Gastroesophageal sphincter (tissue), 4 donors: ENCODE results near the gene ATP6V0A1. TPM values are rescaled to one million over a fixed set of nuclear protein-coding genes. Genes with fewer than 3 reads are reported as not detected.

Source experiments
- ATAC-seq: fragments of 150-250 bp; one replicate; pipeline ENCODE4 v1.9.1; 2016; ENCODE audit warnings: mild to moderate bottlenecking, moderate library complexity
- H3K27ac ChIP-seq, 4 donors: fragments of 200-600 bp; sonication (generic) in 3 of 4; 1 replicate in 3 of 4; 2 replicates in 1 of 4; pipeline ENCODE4 v1.5.1; 2016 to 2019
- H3K27me3 ChIP-seq: fragments of 200-600 bp; sonication (generic); one replicate; pipeline ENCODE4 v1.5.1; 2019
- H3K36me3 ChIP-seq, 2 donors: fragments of 200-600 bp; sonication (generic); one replicate each; pipeline ENCODE4 v1.5.1; 2019; ENCODE audit warnings: control low read depth in 1 of 2
- H3K4me1 ChIP-seq, 3 donors: fragments of 200-600 bp; sonication (generic); 1 replicate in 2 of 3; 2 replicates in 1 of 3; pipeline ENCODE4 v1.5.1; 2016 to 2019; ENCODE audit warnings: control low read depth in 2 of 3
- H3K4me3 ChIP-seq, 2 donors: fragments of 200-600 bp; sonication (generic); one replicate each; pipeline ENCODE4 v1.5.1; 2019; ENCODE audit warnings: mild to moderate bottlenecking in 1 of 2, moderate library complexity in 1 of 2
- H3K9me3 ChIP-seq, 3 donors: fragments of 200-600 bp; sonication (generic); one replicate each; pipeline ENCODE4 v1.5.1; 2017 to 2019; ENCODE audit warnings: control low read depth in 2 of 3
- CTCF ChIP-seq, 4 experiments: fragments of 200-600 bp in 2 of 4; fragments of 450-650 bp in 2 of 4; sonication (generic) in 1 of 4; IDR thresholded peaks; one replicate each; pipeline ENCODE4 v1.5.1; 2017 to 2019; ENCODE audit warnings: antibody characterized with exemption in 4 of 4, mild to moderate bottlenecking in 2 of 4, moderate library complexity in 2 of 4
- EP300 ChIP-seq: sonication (generic); formaldehyde crosslinking; IDR thresholded peaks from one replicate; pipeline ENCODE4 v1.6.1; 2017; ENCODE audit warnings: antibody characterized with exemption, mild to moderate bottlenecking
- POLR2A ChIP-seq, 2 donors: fragments of 450-650 bp; IDR thresholded peaks; one replicate each; pipeline ENCODE4 v1.6.1; 2017; ENCODE audit warnings: antibody characterized with exemption in 2 of 2, mild to moderate bottlenecking in 2 of 2, moderate library complexity in 1 of 2
- POLR2AphosphoS5 ChIP-seq: sonication (generic); formaldehyde crosslinking; IDR thresholded peaks from one replicate; pipeline ENCODE4 v1.6.1; 2017; ENCODE audit warnings: antibody characterized with exemption
- WGBS, 2 donors: methylation state at CpG; one replicate each; pipeline ENCODE4 v1.1.5; 2018; ENCODE audit warnings: low coverage in 1 of 2; 5-methylcytosine and 5-hydroxymethylcytosine counted together
- total RNA-seq, 4 donors: library from RNA; depleted of rRNA; stranded (reverse); fragments of >200 nt; gene quantifications; one replicate each; pipeline ENCODE4 v1.1.0, GENCODE V29; 2016

Gene ATP6V0A1
- total RNA-seq, 4 donors from 2014 or later, result 47.5 to 84.5 (median 65.4) TPM

- Histone ChIP-seq H3K4me1 (peaks cover 0 to 60% (median 13%) of the 10 kb centered on the region in 3 donors), H3K27me3 (no peaks in the 10 kb centered on the region), H3K9me3 (no peaks in the 10 kb centered on the region), H3K36me3 (no peaks in the 10 kb centered on the region), H3K27ac (peak overlapping the region; percentile 54 to 93 (median 88)), H3K4me3 (peak overlapping the region; percentile 39 to 62)
- ATAC-seq, result peak; percentile 38
- WGBS, 2 donors, result 7% methylated on average over 15 of the region's 60 CpGs; no CpG with 5 or more reads in 1 of the 2 donors
- TF ChIP-seq EP300 (no peak), CTCF (IDR thresholded peaks at IDR 0.05) (peak in 3 of 4 experiments; percentile 64 to 84 (median 79)), POLR2AphosphoS5 (peak; percentile 55), POLR2A (IDR thresholded peaks at IDR 0.05) (peak; percentile 35 to 49)
Measured at GRCh38 chr17:42531455-42532354, 73.0 kb downstream of the ATP6V0A1 start.

- H3K9me3 ChIP-seq, result no peaks in the 10 kb centered on the region
- H3K4me3 ChIP-seq, result peak overlapping the region; percentile 29 to 83
- no peak for TF ChIP-seq CTCF (IDR thresholded peaks at IDR 0.05)
- TF ChIP-seq POLR2A (IDR thresholded peaks at IDR 0.05), result no peak
- TF ChIP-seq POLR2AphosphoS5, result no peak
- no peak for TF ChIP-seq EP300
- no peak for ATAC-seq
- H3K36me3 ChIP-seq, result peaks cover 0 to 24% of the 10 kb centered on the region in 2 donors
- 33 to 48% methylated on average over 17 to 20 of the region's 26 CpGs for WGBS, 2 donors
- H3K4me1 ChIP-seq, result peaks cover 0 to 55% (median 13%) of the 10 kb centered on the region in 3 donors
- H3K27ac ChIP-seq, result peak overlapping the region; percentile 82 to 99 (median 95)
- H3K27me3 ChIP-seq, result no peaks in the 10 kb centered on the region
Measured at GRCh38 chr17:42535155-42536047, 76.7 kb downstream of the ATP6V0A1 start.

- TF ChIP-seq CTCF (IDR thresholded peaks at IDR 0.05) (peak in 1 of 4 experiments; percentile 2), POLR2AphosphoS5 (peak; percentile 84), POLR2A (IDR thresholded peaks at IDR 0.05) (peak in 1 of 2 donors; percentile 56), EP300 (no peak)
- H3K4me3 ChIP-seq, result peak within 1 kb of the TSS; percentile 29 to 83
- WGBS, 2 donors, result no CpG with 5 or more reads among the region's 40 CpGs
- peak; percentile 95 for ATAC-seq
- peak within 1 kb of the TSS; percentile 82 to 99 (median 95) for H3K27ac ChIP-seq
- peaks cover 0 to 49% (median 13%) of the 10 kb centered on the region in 3 donors for H3K4me1 ChIP-seq
- H3K36me3 ChIP-seq, result peaks cover 0 to 30% of the 10 kb centered on the region in 2 donors
- no peaks in the 10 kb centered on the region for H3K9me3 ChIP-seq
- no peaks in the 10 kb centered on the region for H3K27me3 ChIP-seq
Measured at GRCh38 chr17:42536048-42536371, 77.3 kb downstream of the ATP6V0A1 start, which contains the start of gene NAGLU. Gene NAGLU (plus strand): TSS chr17:42536241. CDS start chr17:42536273, 32 bp downstream.

- TF ChIP-seq EP300, result no peak
- TF ChIP-seq POLR2AphosphoS5, result peak; percentile 64
- TF ChIP-seq POLR2A (IDR thresholded peaks at IDR 0.05), result peak; percentile 4 to 68
- peak in 3 of 4 experiments; percentile 14 to 28 (median 23) for TF ChIP-seq CTCF (IDR thresholded peaks at IDR 0.05)
- H3K36me3 ChIP-seq, result peaks cover 0 to 35% of the 10 kb centered on the region in 2 donors
- WGBS, 2 donors, result no CpG with 5 or more reads among the region's 65 CpGs
- peaks cover 0 to 43% (median 10%) of the 10 kb centered on the region in 3 donors for H3K4me1 ChIP-seq
- H3K4me3 ChIP-seq, result peak overlapping the region; percentile 29 to 83
- peak; percentile 90 for ATAC-seq
- no peaks in the 10 kb centered on the region for H3K27me3 ChIP-seq
- no peaks in the 10 kb centered on the region for H3K9me3 ChIP-seq
- H3K27ac ChIP-seq, result peak overlapping the region; percentile 82 to 99 (median 95)
Measured at GRCh38 chr17:42536372-42537155, 77.9 kb downstream of the ATP6V0A1 start.
